SK-N-SH (cell line): ENCODE measurements around the gene KRT6A. TPM values are rescaled to one million over a fixed set of nuclear protein-coding genes. Genes with fewer than 3 reads are reported as not detected.

Source experiments
- CTCF ChIA-PET: fragments of 300-600, 350-600 bp; formaldehyde crosslinking; extraction: SDS; loops from one replicate; lab custom pipeline; 2021; lab: Yijun Ruan, JAX
- POLR2A ChIA-PET: fragments of 350-600 bp; sonication (Branson Sonifier 250); formaldehyde crosslinking; extraction: SDS; loops from one replicate; lab custom pipeline; 2020; ENCODE audit warnings: antibody characterized with exemption, inconsistent platforms; lab: Yijun Ruan, JAX
- DNase-seq: peaks from one replicate; pipeline ENCODE4 v3.0.0; 2012
- H2AFZ ChIP-seq: fragments of 200-600 bp; sonication (generic); 2 replicates; pipeline ENCODE4 v1.8.1; 2016; ENCODE audit warnings: antibody characterized with exemption, mild to moderate bottlenecking, low read depth
- H3F3A ChIP-seq: fragments of 200-600 bp; sonication (generic); replicated peaks from 2 replicates; pipeline ENCODE3; 2016; ENCODE audit warnings: antibody characterized with exemption, mild to moderate bottlenecking; ENCODE audit not compliant: insufficient read depth
- H3K27ac ChIP-seq, 2 experiments: fragments of 200-500 bp in 1 of 2; fragments of 200-600 bp in 1 of 2; sonication (Bioruptor generic) in 1 of 2; sonication (generic), shearing (Covaris generic) in 1 of 2; 2 replicates each; pipeline versions ENCODE4 v1.5.1 to v1.6.1; 2014 to 2016; ENCODE audit warnings: low read depth in 2 of 2, inconsistent platforms in 1 of 2, low read length in 1 of 2, mild to moderate bottlenecking in 1 of 2, mixed read lengths in 1 of 2
- H3K27me3 ChIP-seq: fragments of 200-600 bp; sonication (generic), shearing (Covaris generic); 2 replicates; pipeline ENCODE4 v1.6.1; 2016; ENCODE audit warnings: mixed run types; ENCODE audit not compliant: insufficient read depth
- H3K36me3 ChIP-seq, 2 experiments: fragments of 200-500 bp in 1 of 2; fragments of 200-600 bp in 1 of 2; sonication (Bioruptor generic) in 1 of 2; sonication (generic) in 1 of 2; replicated peaks in 1 of 2; 2 replicates each; pipeline versions ENCODE3 to v1.5.1; 2014 to 2016; ENCODE audit warnings: low read length in 1 of 2, mild to moderate bottlenecking in 1 of 2; ENCODE audit not compliant: insufficient read depth in 2 of 2, control insufficient read depth in 1 of 2
- H3K4me1 ChIP-seq, 2 experiments: fragments of 200-500 bp in 1 of 2; fragments of 200-600 bp in 1 of 2; sonication (Bioruptor generic) in 1 of 2; sonication (generic), shearing (Covaris generic) in 1 of 2; 2 replicates each; pipeline versions ENCODE4 v1.5.1 to v1.6.1; 2014 to 2016; ENCODE audit warnings: low read depth in 1 of 2, low read length in 1 of 2, mixed run types in 1 of 2; ENCODE audit not compliant: insufficient read depth in 2 of 2, control insufficient read depth in 1 of 2
- H3K4me2 ChIP-seq: fragments of 200-600 bp; sonication (generic), shearing (Covaris generic); 2 replicates; pipeline ENCODE4 v1.6.1; 2017; ENCODE audit warnings: mixed run types
- H3K4me3 ChIP-seq, 2 experiments: fragments of 200-500 bp in 1 of 2; fragments of 200-600 bp in 1 of 2; sonication (Bioruptor generic) in 1 of 2; sonication (generic), shearing (Covaris generic) in 1 of 2; 2 replicates each; pipeline versions ENCODE4 v1.5.1 to v1.8.1; 2014 to 2016; ENCODE audit warnings: low read depth in 2 of 2, inconsistent platforms in 1 of 2, low read length in 1 of 2, mild to moderate bottlenecking in 1 of 2, mixed read lengths in 1 of 2, moderate library complexity in 1 of 2
- H3K79me2 ChIP-seq: fragments of 200-600 bp; sonication (generic); 2 replicates; pipeline ENCODE4 v1.8.1; 2017; ENCODE audit warnings: mild to moderate bottlenecking; ENCODE audit not compliant: insufficient read depth
- H3K9ac ChIP-seq: fragments of 200-600 bp; sonication (generic); 2 replicates; pipeline ENCODE4 v1.6.1; 2017; ENCODE audit warnings: mixed run types
- H3K9me2 ChIP-seq: fragments of 200-600 bp; sonication (generic); 2 replicates; pipeline ENCODE4 v1.6.1; 2017; ENCODE audit warnings: mixed run types
- H3K9me3 ChIP-seq: fragments of 200-600 bp; sonication (generic); 2 replicates; pipeline ENCODE4 v1.6.1; 2017; ENCODE audit warnings: mixed run types, mild to moderate bottlenecking, moderate library complexity
- H4K20me1 ChIP-seq: fragments of 200-600 bp; sonication (generic); 2 replicates; pipeline ENCODE4 v1.6.1; 2017; ENCODE audit warnings: mild to moderate bottlenecking, mixed run types; ENCODE audit not compliant: insufficient read depth
- CHD2 ChIP-seq: fragments of 150-350 bp; IDR thresholded peaks from 2 replicates; pipeline ENCODE4 v1.6.1; 2018; ENCODE audit warnings: low read length; ENCODE audit not compliant: partially characterized antibody
- CTCF ChIP-seq: fragments of 200-600 bp; sonication (generic); IDR thresholded peaks from 2 replicates; pipeline ENCODE4 v1.6.1; 2017; ENCODE audit warnings: antibody characterized with exemption, mild to moderate bottlenecking, moderate library complexity
- ELF1 ChIP-seq: IDR thresholded peaks from 2 replicates; pipeline ENCODE4 v1.4.0; 2012
- EP300 ChIP-seq, 2 experiments: IDR thresholded peaks; 2 replicates each; pipeline versions ENCODE4 v1.4.0 to v1.6.1; 2012; ENCODE audit warnings: borderline replicate concordance in 1 of 2, low read depth in 1 of 2, low read length in 1 of 2
- FOXJ3 ChIP-seq: sonication (generic); formaldehyde crosslinking; IDR thresholded peaks from 2 replicates; pipeline ENCODE4 v1.5.1; 2020; ENCODE audit warnings: mild to moderate bottlenecking, missing genetic modification reagents
- FOXM1 ChIP-seq: IDR thresholded peaks from 2 replicates; pipeline ENCODE4 v1.4.0; 2012; ENCODE audit warnings: low read depth, mild to moderate bottlenecking
- IRF3 ChIP-seq: fragments of 150-350 bp; IDR thresholded peaks from 2 replicates; pipeline ENCODE4 v1.6.1; 2016; ENCODE audit warnings: mild to moderate bottlenecking, low read depth, low read length
- MAX ChIP-seq: IDR thresholded peaks from 2 replicates; pipeline ENCODE4 v1.4.0; 2012; ENCODE audit warnings: low read depth
- MXI1 ChIP-seq: IDR thresholded peaks from 2 replicates; pipeline ENCODE4 v1.6.1; 2012; ENCODE audit warnings: mild to moderate bottlenecking, low read depth, low read length, improper control_type of control experiment
- NFIC ChIP-seq: IDR thresholded peaks from 2 replicates; pipeline ENCODE4 v1.4.0; 2012; ENCODE audit warnings: borderline replicate concordance
- NRF1 ChIP-seq: IDR thresholded peaks from 2 replicates; pipeline ENCODE4 v1.6.1; 2012; ENCODE audit warnings: low read depth, mild to moderate bottlenecking, low read length
- PBX3 ChIP-seq: IDR thresholded peaks from 2 replicates; pipeline ENCODE4; 2012
- POLR2AphosphoS5 ChIP-seq: IDR thresholded peaks from 2 replicates; pipeline ENCODE4 v1.6.1; 2012; ENCODE audit warnings: low read depth, low read length
- RCOR1 ChIP-seq: fragments of 150-350 bp; IDR thresholded peaks from 2 replicates; pipeline ENCODE4 v1.6.1; 2017; ENCODE audit warnings: antibody characterized with exemption, low read length
- RXRA ChIP-seq: IDR thresholded peaks from 2 replicates; pipeline ENCODE4 v1.4.0; 2012; ENCODE audit warnings: low read depth, mild to moderate bottlenecking, borderline replicate concordance
- SMC3 ChIP-seq: IDR thresholded peaks from 2 replicates; pipeline ENCODE4 v1.6.1; 2012; ENCODE audit warnings: low read depth, low read length, improper control_type of control experiment
- TCF12 ChIP-seq: IDR thresholded peaks from 2 replicates; pipeline ENCODE4 v1.4.0; 2012
- TEAD4 ChIP-seq: IDR thresholded peaks from 2 replicates; pipeline ENCODE4 v1.4.0; 2012; ENCODE audit warnings: mild to moderate bottlenecking, borderline replicate concordance; ENCODE audit not compliant: insufficient read depth
- USF2 ChIP-seq: fragments of 150-350 bp; IDR thresholded peaks from 2 replicates; pipeline ENCODE4 v1.6.1; 2017; ENCODE audit warnings: antibody characterized with exemption, low read length, low read depth, borderline replicate concordance
- ZBTB33 ChIP-seq: IDR thresholded peaks from 2 replicates; pipeline ENCODE4 v1.4.0; 2012; ENCODE audit warnings: low read depth, borderline replicate concordance
- WGBS: methylation state at CpG from one replicate; pipeline ENCODE4 v1.1.6; 2017; ENCODE audit warnings: low lambda C conversion rate; 5-methylcytosine and 5-hydroxymethylcytosine counted together
- polyA plus RNA-seq, 3 experiments: library from polyadenylated mRNA; depleted of rRNA; stranded (reverse); fragments of >200 nt; gene quantifications; 2 replicates each; pipeline ENCODE4 v1.2.3, GENCODE V29; 2012

The KRT6A gene
- polyA plus RNA-seq, 1 of the 3 experiments (the other 2 are of a cell fraction), result not detected

GRCh38 chr12:52515927-52516831 is 23.1 kb upstream of the KRT6A start:
- Histone ChIP-seq H3K9me3 (no peaks in the 10 kb centered on the region), H3K27ac (no peak overlapping the region), H3K4me1 (no peaks in the 10 kb centered on the region), H3F3A (no peaks in the 10 kb centered on the region), H3K9ac (no peak overlapping the region), H3K4me2 (no peak overlapping the region), H3K9me2 (no peaks in the 10 kb centered on the region), H4K20me1 (no peaks in the 10 kb centered on the region), H3K27me3 (peaks cover 25% of the 10 kb centered on the region; the same call in 1 of the 2 replicates), H3K79me2 (no peaks in the 10 kb centered on the region), H3K36me3 (no peaks in the 10 kb centered on the region), H2AFZ (no peak overlapping the region), H3K4me3 (no peak overlapping the region)
- ChIA-PET CTCF (interaction anchor here (0.8 to 3.2 kb wide), 7 partner anchors 9 to 144 kb away, joined by 3 to 9 read pairs (median 3); no protein-coding TSS in a partner anchor), POLR2A (no interaction called here)
- TF ChIP-seq NRF1, result no peak
- TF ChIP-seq EP300 (IDR thresholded peaks at IDR 0.05; ENCODE audit: borderline replicate concordance in 1 of 2, low read depth in 1 of 2, low read length in 1 of 2), result no peak
- no peak for TF ChIP-seq TEAD4
- no peak for TF ChIP-seq POLR2AphosphoS5
- TF ChIP-seq MXI1, result no peak
- no peak for DNase-seq
- 28% methylated on average over 15 of the region's 15 CpGs for WGBS

GRCh38 chr12:52515319-52515646 is 22.2 kb upstream of the KRT6A start:
- no peaks in the 10 kb centered on the region for H3K4me1 ChIP-seq
- no peaks in the 10 kb centered on the region for H3F3A ChIP-seq
- DNase-seq, result no peak
- H3K9ac ChIP-seq, result no peak overlapping the region
- no peaks in the 10 kb centered on the region for H3K9me3 ChIP-seq
- no peak overlapping the region for H3K4me2 ChIP-seq
- ChIA-PET CTCF (interaction anchor here (0.8 to 0.9 kb wide), 2 partner anchors 8 to 143 kb away, joined by 3 read pairs; no protein-coding TSS in a partner anchor), POLR2A (no interaction called here)
- peaks cover 25% of the 10 kb centered on the region; the same call in 1 of the 2 replicates for H3K27me3 ChIP-seq
- no peaks in the 10 kb centered on the region for H3K9me2 ChIP-seq
- no peaks in the 10 kb centered on the region for H4K20me1 ChIP-seq
- no peak overlapping the region for H3K4me3 ChIP-seq
- H2AFZ ChIP-seq, result no peak overlapping the region
- no peaks in the 10 kb centered on the region for H3K36me3 ChIP-seq
- WGBS, result 47% methylated on average over 1 of the region's 1 CpG
- H3K79me2 ChIP-seq, result no peaks in the 10 kb centered on the region
- H3K27ac ChIP-seq, result no peak overlapping the region
- TF ChIP-seq SMC3, result no peak
- no peak for TF ChIP-seq TCF12
- TF ChIP-seq MXI1, result no peak
- no peak for TF ChIP-seq NFIC
- no peak for TF ChIP-seq ZBTB33
- TF ChIP-seq IRF3, result no peak
- no peak for TF ChIP-seq RXRA
- TF ChIP-seq PBX3, result no peak
- TF ChIP-seq MAX, result no peak
- TF ChIP-seq RCOR1, result no peak
- TF ChIP-seq CTCF, result no peak
- no peak for TF ChIP-seq USF2
- no peak for TF ChIP-seq ELF1
- no peak for TF ChIP-seq FOXJ3 (CRISPR knock-in tag)
- no peak for TF ChIP-seq CHD2
- no peak for TF ChIP-seq FOXM1
